HL-60/S4 treated with retinoic acid at 250 ng/mL for 4 days and 3 days (cell line): ENCODE results near the gene MTCH1.

Experiments used
- in situ Hi-C: fragments of 300-500 bp; cut with MboI; formaldehyde crosslinking; loops from 2 replicates; pipeline ENCODE4 v1.7.0; 2022; ENCODE audit warnings: low sequenced_read_pairs

MTCH1 gene

GRCh38 chr6:36973647-36974046, 12.3 kb downstream of the MTCH1 start:
- in situ Hi-C loops = no loop called here

GRCh38 chr6:36973190-36973589, 12.8 kb downstream of the MTCH1 start:
- in situ Hi-C loops = no loop called here

- in situ Hi-C loops = no loop called here
These were observed 13.9 kb downstream of the MTCH1 start for GRCh38 chr6:36971921-36972673.

- in situ Hi-C loops = no loop called here
These were observed 14.8 kb downstream of the MTCH1 start for GRCh38 chr6:36970892-36971842.

- in situ Hi-C loops = no loop called here
These were observed 15.8 kb downstream of the MTCH1 start for GRCh38 chr6:36969988-36970891.

GRCh38 chr6:36969240-36969691, 16.7 kb downstream of the MTCH1 start:
- in situ Hi-C loops = no loop called here

- in situ Hi-C loops = no loop called here
These were observed 17.6 kb downstream of the MTCH1 start for GRCh38 chr6:36968266-36968977.

GRCh38 chr6:36967757-36968156, 18.2 kb downstream of the MTCH1 start:
- in situ Hi-C loops = no loop called here

- in situ Hi-C loops = no loop called here
These were observed 18.7 kb downstream of the MTCH1 start for GRCh38 chr6:36967301-36967700.

GRCh38 chr6:36964908-36965307, 21.1 kb downstream of the MTCH1 start:
- in situ Hi-C loops = no loop called here

GRCh38 chr6:36964349-36964748, 21.6 kb downstream of the MTCH1 start:
- in situ Hi-C loops = no loop called here

- in situ Hi-C loops = no loop called here
These were observed 22.3 kb downstream of the MTCH1 start for GRCh38 chr6:36963451-36964290.

GRCh38 chr6:36962874-36963273, 23.1 kb downstream of the MTCH1 start:
- in situ Hi-C loops = no loop called here

- in situ Hi-C loops = no loop called here
These were observed 24.3 kb downstream of the MTCH1 start for GRCh38 chr6:36961441-36962435.

- in situ Hi-C loops = no loop called here
These were observed 26.3 kb downstream of the MTCH1 start for GRCh38 chr6:36959555-36960250.

- in situ Hi-C loops = no loop called here
These were observed 27.0 kb downstream of the MTCH1 start for GRCh38 chr6:36958775-36959554.
